GM12892 (cell line): ENCODE data around the gene LMAN1L.

ENCODE experiments used
- DNase-seq: peaks from one replicate; pipeline ENCODE4 v3.0.0; 2011; ENCODE audit not compliant: insufficient read length
- FAIRE-seq: peaks from 2 replicates; lab custom pipeline; 2011; peaks lifted over from hg19 to GRCh38; lab: Jason Lieb, UNC
- POLR2A ChIP-seq: IDR thresholded peaks from 2 replicates; pipeline ENCODE4 v1.6.1; 2011; ENCODE audit warnings: low read depth, low read length, control low read depth
- POLR2AphosphoS5 ChIP-seq: IDR thresholded peaks from 2 replicates; pipeline ENCODE4 v1.6.1; 2011; ENCODE audit warnings: low read depth, low read length, control low read depth
- TAF1 ChIP-seq: IDR thresholded peaks from 2 replicates; pipeline ENCODE4 v1.6.1; 2011; ENCODE audit warnings: low read depth, mild to moderate bottlenecking, control low read depth, low read length, borderline replicate concordance

Gene LMAN1L

GRCh38 chr15:74872702-74873035 is 60.0 kb downstream of the LMAN1L start:
- TF ChIP-seq POLR2AphosphoS5 (no peak; the same call in 1 of the 2 replicates), TAF1 (no peak), POLR2A (0 out of 2 replicates have a peak, but pooled peaks have one; percentile 73)
- FAIRE-seq (no peak), DNase-seq (no peak)

- peak; percentile 76 for FAIRE-seq
- peak; percentile 94 for DNase-seq
- TF ChIP-seq TAF1 (no peak; the same call in none of the 2 replicates), POLR2AphosphoS5 (peak; percentile 88), POLR2A (peak; percentile 87)
Observed at GRCh38 chr15:74873036-74873755, 60.6 kb downstream of the LMAN1L start, which contains the start of gene SCAMP2. SCAMP2 (minus strand) TSS chr15:74873365; CDS start chr15:74873255, 110 bp downstream.

GRCh38 chr15:74873756-74874424 is 61.3 kb downstream of the LMAN1L start:
- FAIRE-seq (no peak), DNase-seq (no peak)
- no peak for TF ChIP-seq POLR2A
- no peak for TF ChIP-seq TAF1
- no peak for TF ChIP-seq POLR2AphosphoS5
